Astrocyte (in vitro differentiated cells and primary cell): ENCODE measurements around the gene SMIM21.

Experiments
- EZH2 ChIP-seq: IDR thresholded peaks from 2 replicates; pipeline ENCODE4 v1.6.1; 2012; ENCODE audit warnings: mild to moderate bottlenecking, low read length, inconsistent platforms; ENCODE audit not compliant: insufficient read depth
- TF ChIP-seq, protein P1 (sequence below): IDR thresholded peaks from 2 replicates; pipeline ENCODE4 v1.5.1; 2011; ENCODE audit warnings: low read depth, mild to moderate bottlenecking, inconsistent platforms, low read length, moderate library complexity; ENCODE audit not compliant: insufficient read depth

GRCh38 chr18:75437979-75438378 is 10.5 kb upstream of the SMIM21 start:
- TF ChIP-seq, protein P1, sequence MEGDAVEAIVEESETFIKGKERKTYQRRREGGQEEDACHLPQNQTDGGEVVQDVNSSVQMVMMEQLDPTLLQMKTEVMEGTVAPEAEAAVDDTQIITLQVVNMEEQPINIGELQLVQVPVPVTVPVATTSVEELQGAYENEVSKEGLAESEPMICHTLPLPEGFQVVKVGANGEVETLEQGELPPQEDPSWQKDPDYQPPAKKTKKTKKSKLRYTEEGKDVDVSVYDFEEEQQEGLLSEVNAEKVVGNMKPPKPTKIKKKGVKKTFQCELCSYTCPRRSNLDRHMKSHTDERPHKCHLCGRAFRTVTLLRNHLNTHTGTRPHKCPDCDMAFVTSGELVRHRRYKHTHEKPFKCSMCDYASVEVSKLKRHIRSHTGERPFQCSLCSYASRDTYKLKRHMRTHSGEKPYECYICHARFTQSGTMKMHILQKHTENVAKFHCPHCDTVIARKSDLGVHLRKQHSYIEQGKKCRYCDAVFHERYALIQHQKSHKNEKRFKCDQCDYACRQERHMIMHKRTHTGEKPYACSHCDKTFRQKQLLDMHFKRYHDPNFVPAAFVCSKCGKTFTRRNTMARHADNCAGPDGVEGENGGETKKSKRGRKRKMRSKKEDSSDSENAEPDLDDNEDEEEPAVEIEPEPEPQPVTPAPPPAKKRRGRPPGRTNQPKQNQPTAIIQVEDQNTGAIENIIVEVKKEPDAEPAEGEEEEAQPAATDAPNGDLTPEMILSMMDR, result no peak
- no peak for TF ChIP-seq EZH2
